Mucosa of descending colon (tissue), 3 donors: ENCODE measurements around the gene SOS1. TPM values are rescaled to one million over a fixed set of nuclear protein-coding genes. Genes with fewer than 3 reads are reported as not detected.

ENCODE experiments used
- ATAC-seq: fragments of 200-7000 bp; cut with Tn5 transposase; one replicate; pipeline ENCODE4 v1.9.1; 2020; ENCODE audit warnings: mild to moderate bottlenecking, moderate library complexity
- DNase-seq, 3 donors: peaks; one replicate each; pipeline ENCODE4 v3.0.0-alpha.2; 2020
- H3K36me3 ChIP-seq: fragments of 200-600 bp; one replicate; pipeline ENCODE4 v1.8.0; 2021; ENCODE audit warnings: low read depth, mild to moderate bottlenecking
- H3K4me1 ChIP-seq: fragments of 200-600 bp; one replicate; pipeline ENCODE4 v1.8.0; 2021; ENCODE audit warnings: low read depth, mild to moderate bottlenecking
- H3K4me3 ChIP-seq: fragments of 200-600 bp; one replicate; pipeline ENCODE4 v1.8.0; 2021; ENCODE audit warnings: mild to moderate bottlenecking
- H3K9me3 ChIP-seq: fragments of 200-600 bp; one replicate; pipeline ENCODE4 v1.8.0; 2021; ENCODE audit warnings: mild to moderate bottlenecking
- CTCF ChIP-seq: fragments of 200-600 bp; IDR thresholded peaks from one replicate; pipeline ENCODE4 v1.8.0; 2022; ENCODE audit warnings: antibody characterized with exemption, mild to moderate bottlenecking
- intact Hi-C, 2 donors: fragments of 100-400 bp; cut with DNase I in 1 of 2; cut with micrococcal nuclease in 1 of 2; formaldehyde crosslinking; loops; one replicate each; pipeline versions ENCODE4 v1.11.0 to v1.11.1; 2022; cut with DNase I, micrococcal nuclease
- total RNA-seq, 3 donors: library from RNA; stranded (reverse); fragmentation: NEBNext Ultra II Directional in 2 of 3; extraction: Animal tissue kit (Norgen Biotek cat#: 25700) in 2 of 3; gene quantifications; one replicate each; pipeline versions ENCODE4 v1.2.1 to v1.2.4, GENCODE V29; 2021 to 2023
- donor health status: DM: no; HTN: no; CAD: no; lungs with moderate emphysema.
- donor health status: DM: no; HTN: no; CAD: no.
- donor health status: DM: no; HTN: yes; CAD: no.

Gene SOS1
- total RNA-seq, 3 donors from 2014 or later = 38.8 to 44.2 (median 39.8) TPM

DNA sequence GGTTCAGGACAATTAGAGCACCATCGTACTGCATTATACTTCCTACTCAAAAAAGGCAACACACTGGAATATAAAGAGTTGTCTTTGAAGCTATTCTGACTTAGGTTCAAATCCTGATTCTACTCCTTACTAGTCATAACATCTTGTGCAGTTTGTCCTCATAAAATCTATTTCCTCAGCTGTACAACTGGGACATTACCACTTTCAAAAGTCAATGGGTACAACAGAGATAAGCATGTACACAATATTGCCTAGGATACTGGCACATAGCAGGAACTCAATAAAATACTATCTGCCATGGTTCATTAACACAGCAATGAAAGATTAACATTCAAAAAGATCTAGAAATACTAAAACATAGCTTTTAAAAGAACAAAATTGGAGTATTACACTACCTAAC lies 11.3 kb downstream of the SOS1 start:
- Histone ChIP-seq H3K4me3 (no peak overlapping the region), H3K4me1 (no peaks in the 10 kb centered on the region), H3K36me3 (no peaks in the 10 kb centered on the region), H3K9me3 (no peaks in the 10 kb centered on the region)
- no peak for TF ChIP-seq CTCF
- DNase-seq (no peak), ATAC-seq (peak; percentile 82)
- intact Hi-C loops = no loop called here

DNA sequence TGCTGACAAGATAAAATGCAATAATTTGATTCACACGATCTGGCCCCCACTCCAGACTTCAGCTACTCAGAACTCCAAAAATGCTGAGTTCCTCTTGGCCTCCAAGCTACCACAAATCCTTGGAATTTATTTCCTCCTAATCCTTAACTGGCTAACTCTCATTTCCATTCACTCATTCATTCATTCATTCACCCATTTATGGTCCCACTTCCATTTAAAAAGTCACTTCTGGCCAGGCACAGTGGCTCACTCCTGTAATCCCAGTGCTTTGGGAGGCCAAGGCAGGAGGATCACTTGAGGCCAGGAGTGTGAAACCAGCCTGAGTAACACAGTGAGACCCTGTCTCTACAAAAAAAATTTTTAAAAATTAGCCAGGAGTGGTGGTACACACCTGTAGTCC lies 12.5 kb downstream of the SOS1 start:
- no peak overlapping the region for H3K4me3 ChIP-seq
- no peaks in the 10 kb centered on the region for H3K4me1 ChIP-seq
- H3K9me3 ChIP-seq = no peaks in the 10 kb centered on the region
- DNase-seq = no peak
- intact Hi-C loops = no loop called here
- no peak for ATAC-seq
- H3K36me3 ChIP-seq = no peaks in the 10 kb centered on the region
- TF ChIP-seq CTCF = no peak

- ATAC-seq (no peak), DNase-seq (no peak)
- Histone ChIP-seq H3K4me3 (no peak overlapping the region), H3K4me1 (no peaks in the 10 kb centered on the region), H3K9me3 (no peaks in the 10 kb centered on the region), H3K36me3 (no peaks in the 10 kb centered on the region)
- no peak for TF ChIP-seq CTCF
- intact Hi-C loops = no loop called here
These were observed 13.1 kb downstream of the SOS1 start for GRCh38 chr2:39107724-39108273.

GRCh38 chr2:39107156-39107555 lies 13.7 kb downstream of the SOS1 start:
- no peak for TF ChIP-seq CTCF
- DNase-seq = no peak
- H3K4me1 ChIP-seq = no peaks in the 10 kb centered on the region
- no peaks in the 10 kb centered on the region for H3K36me3 ChIP-seq
- no peaks in the 10 kb centered on the region for H3K9me3 ChIP-seq
- ATAC-seq = peak; percentile 24
- H3K4me3 ChIP-seq = no peak overlapping the region
- intact Hi-C loops = no loop called here

DNA sequence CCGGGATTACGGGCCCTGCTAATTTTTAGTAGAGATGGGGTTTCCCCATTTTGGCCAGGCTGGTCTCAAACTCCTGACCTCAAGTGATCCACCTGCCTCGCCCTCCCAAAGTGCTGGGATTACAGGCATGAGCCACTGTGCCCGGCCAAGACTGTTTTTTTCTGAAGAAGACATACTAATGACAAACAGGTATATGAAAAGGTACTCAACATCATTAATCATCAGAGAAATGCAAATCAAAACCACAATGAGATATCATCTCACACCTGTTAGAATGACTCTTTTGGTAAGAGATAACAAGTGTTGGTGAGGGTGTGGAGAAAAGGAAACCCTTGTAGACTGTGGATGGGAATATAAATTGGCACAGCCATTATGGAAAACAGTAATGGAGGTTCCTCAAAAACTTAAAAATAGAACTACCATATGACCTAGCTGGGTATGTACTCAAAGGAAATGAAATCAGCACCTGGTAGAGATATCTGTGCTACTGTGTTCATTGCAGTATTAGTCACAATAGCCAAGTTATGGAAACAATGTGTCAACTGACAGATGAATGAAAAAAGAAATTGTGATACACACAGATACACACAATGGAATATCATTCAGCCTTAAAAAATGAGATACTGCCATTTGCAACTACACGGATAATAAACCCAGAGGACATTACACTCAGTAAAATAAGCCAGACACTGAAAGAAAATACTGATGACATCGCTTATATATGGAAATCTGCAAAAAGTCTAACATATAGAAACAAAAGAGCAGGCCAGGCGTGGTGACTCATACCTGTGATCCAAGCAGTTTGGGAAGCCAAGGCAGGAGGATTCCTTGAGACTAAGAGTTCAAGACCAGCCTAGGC lies 20.8 kb downstream of the SOS1 start:
- ATAC-seq (peak; percentile 42), DNase-seq (no peak)
- peaks cover 13% of the 10 kb centered on the region for H3K4me1 ChIP-seq
- no peak for TF ChIP-seq CTCF
- H3K4me3 ChIP-seq = no peak overlapping the region
- H3K36me3 ChIP-seq = no peaks in the 10 kb centered on the region
- intact Hi-C loops = no loop called here
- no peaks in the 10 kb centered on the region for H3K9me3 ChIP-seq
